Left ventricle myocardium inferior (tissue), 1 donor: ENCODE results near the gene PRKCB. TPM values are rescaled to one million over a fixed set of nuclear protein-coding genes. Genes with fewer than 3 reads are reported as not detected.

Experiments used
- DNase-seq: peaks from one replicate; pipeline ENCODE4 v3.0.0-alpha.2; 2020
- H3K27ac ChIP-seq: fragments of 200-600 bp; replicated peaks from 2 replicates; pipeline ENCODE4 v1.8.0; 2021
- H3K27me3 ChIP-seq: fragments of 200-600 bp; 2 replicates; pipeline ENCODE4 v1.8.0; 2021; ENCODE audit warnings: low read depth
- H3K36me3 ChIP-seq: fragments of 200-600 bp; 2 replicates; pipeline ENCODE4 v1.8.0; 2021
- H3K4me1 ChIP-seq: fragments of 200-600 bp; 2 replicates; pipeline ENCODE4 v1.8.0; 2021
- H3K4me3 ChIP-seq: fragments of 200-600 bp; 2 replicates; pipeline ENCODE4 v1.8.0; 2021; ENCODE audit warnings: mild to moderate bottlenecking, moderate library complexity
- H3K9me3 ChIP-seq: fragments of 200-600 bp; replicated peaks from 2 replicates; pipeline ENCODE4 v1.8.0; 2021
- CTCF ChIP-seq: fragments of 200-600 bp; IDR thresholded peaks from 2 replicates; pipeline ENCODE4 v1.8.0; 2021; ENCODE audit warnings: antibody characterized with exemption, mild to moderate bottlenecking, borderline replicate concordance
- intact Hi-C: fragments of 100-400 bp; cut with micrococcal nuclease; formaldehyde crosslinking; loops from one replicate; pipeline ENCODE4 v1.11.0; 2022
- total RNA-seq: library from RNA; stranded (reverse); fragmentation: NEBNext Ultra II Directional; extraction: Animal tissue kit (Norgen Biotek cat#: 25700); gene quantifications from one replicate; pipeline ENCODE4 v1.2.1, GENCODE V29; 2021
- donor health status: DM: no; HTN: yes; CAD: no; lungs with severe emphysema.

Gene PRKCB
- total RNA-seq, 1 donor from 2014 or later, result 1.6 TPM

GRCh38 chr16:23940111-23940510 lies 104.3 kb downstream of the PRKCB start:
- Histone ChIP-seq H3K4me1 (no peaks in the 10 kb centered on the region), H3K27ac (no peak overlapping the region), H3K36me3 (no peaks in the 10 kb centered on the region), H3K27me3 (peaks cover 12% of the 10 kb centered on the region), H3K4me3 (no peak overlapping the region), H3K9me3 (no peaks in the 10 kb centered on the region)
- DNase-seq, result no peak
- intact Hi-C loops, result no loop called here
- no peak for TF ChIP-seq CTCF

GRCh38 chr16:23941025-23941424 lies 105.2 kb downstream of the PRKCB start:
- no peak for TF ChIP-seq CTCF
- no peak for DNase-seq
- H3K4me3 ChIP-seq, result no peak overlapping the region

GRCh38 chr16:23941963-23942564 lies 106.3 kb downstream of the PRKCB start:
- no peak for DNase-seq
- no peak overlapping the region for H3K4me3 ChIP-seq
- no peak overlapping the region for H3K27ac ChIP-seq
- no peaks in the 10 kb centered on the region for H3K36me3 ChIP-seq
- peaks cover 20% of the 10 kb centered on the region for H3K27me3 ChIP-seq
- intact Hi-C loops, result no loop called here
- no peak for TF ChIP-seq CTCF
- H3K4me1 ChIP-seq, result no peaks in the 10 kb centered on the region
- no peaks in the 10 kb centered on the region for H3K9me3 ChIP-seq

More at GRCh38 chr16:23941025-23941424, 105.2 kb downstream of the PRKCB start:
- Histone ChIP-seq H3K27me3 (peaks cover 10% of the 10 kb centered on the region), H3K27ac (no peak overlapping the region), H3K9me3 (no peaks in the 10 kb centered on the region), H3K36me3 (no peaks in the 10 kb centered on the region), H3K4me1 (no peaks in the 10 kb centered on the region)
- intact Hi-C loops, result no loop called here

- no peak overlapping the region for H3K27ac ChIP-seq
- no peak for TF ChIP-seq CTCF
These were observed 107.8 kb downstream of the PRKCB start for GRCh38 chr16:23943604-23944003.

GRCh38 chr16:23944381-23944780 lies 108.6 kb downstream of the PRKCB start:
- no peaks in the 10 kb centered on the region for H3K36me3 ChIP-seq
- no peak for DNase-seq
- H3K9me3 ChIP-seq, result no peaks in the 10 kb centered on the region
- no peaks in the 10 kb centered on the region for H3K4me1 ChIP-seq
- intact Hi-C loops, result no loop called here
- no peak for TF ChIP-seq CTCF
- no peak overlapping the region for H3K27ac ChIP-seq
- H3K4me3 ChIP-seq, result no peak overlapping the region
- H3K27me3 ChIP-seq, result peaks cover 16% of the 10 kb centered on the region

More at GRCh38 chr16:23943604-23944003, 107.8 kb downstream of the PRKCB start:
- no peak for DNase-seq
- Histone ChIP-seq H3K27me3 (peaks cover 16% of the 10 kb centered on the region), H3K9me3 (no peaks in the 10 kb centered on the region), H3K4me3 (no peak overlapping the region), H3K36me3 (no peaks in the 10 kb centered on the region), H3K4me1 (no peaks in the 10 kb centered on the region)
- intact Hi-C loops, result no loop called here
